Lower leg skin (tissue), 3 donors: ENCODE data around the gene MACO1.
"Not testable (repeated sequence)": the region's sequence is repeated elsewhere in the genome, so short reads cannot be mapped to it uniquely, and the experiment has no call there.

Source experiments
- CTCF ChIP-seq, 3 donors: fragments of 450-650 bp; IDR thresholded peaks; one replicate each; pipeline ENCODE4 v1.5.1; 2016; ENCODE audit warnings: antibody characterized with exemption in 3 of 3, mild to moderate bottlenecking in 3 of 3, moderate library complexity in 2 of 3
- POLR2A ChIP-seq, 2 donors: fragments of 450-650 bp; IDR thresholded peaks; one replicate each; pipeline ENCODE4 v1.6.1; 2016 to 2017; ENCODE audit warnings: antibody characterized with exemption in 2 of 2, mild to moderate bottlenecking in 1 of 2, moderate library complexity in 1 of 2

GRCh38 chr1:25419339-25419738 lies 11.4 kb upstream of the MACO1 start:
- not testable (repeated sequence) for TF ChIP-seq CTCF, POLR2A (IDR thresholded peaks at IDR 0.05)
